HG02973 (cell line): ENCODE results near the gene ZNF536.
"Not testable (repeated sequence)": the region's sequence is repeated elsewhere in the genome, so short reads cannot be mapped to it uniquely, and the experiment has no call there.

Experiments used
- ATAC-seq: cut with Tn5 transposase; IDR thresholded peaks from one replicate; pipeline ENCODE4 v1.9.1; 2021; ENCODE audit warnings: moderate library complexity; ENCODE audit not compliant: unreplicated experiment

Gene ZNF536

DNA sequence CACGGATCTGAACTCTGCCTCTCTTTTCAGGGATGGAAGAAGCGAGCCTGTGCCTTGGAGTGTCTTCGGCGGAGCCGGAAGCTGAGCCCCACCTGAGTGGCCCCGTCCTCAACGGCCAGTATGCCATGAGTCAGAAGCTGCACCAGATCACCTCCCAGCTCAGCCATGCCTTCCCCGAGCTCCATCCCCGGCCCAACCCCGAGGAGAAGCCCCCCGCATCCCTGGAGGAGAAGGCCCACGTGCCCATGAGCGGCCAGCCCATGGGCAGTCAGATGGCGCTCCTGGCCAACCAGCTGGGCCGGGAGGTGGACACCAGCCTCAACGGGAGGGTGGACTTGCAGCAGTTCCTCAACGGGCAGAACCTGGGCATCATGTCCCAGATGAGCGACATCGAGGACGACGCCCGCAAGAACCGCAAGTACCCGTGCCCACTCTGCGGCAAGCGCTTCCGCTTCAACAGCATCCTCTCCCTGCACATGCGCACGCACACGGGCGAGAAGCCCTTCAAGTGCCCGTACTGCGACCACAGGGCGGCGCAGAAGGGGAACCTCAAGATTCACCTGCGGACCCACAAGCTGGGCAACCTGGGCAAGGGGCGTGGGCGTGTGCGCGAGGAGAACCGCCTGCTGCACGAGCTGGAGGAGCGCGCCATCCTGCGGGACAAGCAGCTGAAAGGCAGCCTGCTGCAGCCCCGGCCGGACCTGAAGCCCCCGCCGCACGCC is 71.5 kb downstream of the ZNF536 start:
- ATAC-seq, result no peak

GRCh38 chr19:30444253-30444671 is 72.1 kb downstream of the ZNF536 start:
- ATAC-seq, result no peak

GRCh38 chr19:30444686-30445232 is 72.6 kb downstream of the ZNF536 start:
- no peak for ATAC-seq

- ATAC-seq, result no peak
Measured at GRCh38 chr19:30445385-30445784, 73.2 kb downstream of the ZNF536 start.

DNA sequence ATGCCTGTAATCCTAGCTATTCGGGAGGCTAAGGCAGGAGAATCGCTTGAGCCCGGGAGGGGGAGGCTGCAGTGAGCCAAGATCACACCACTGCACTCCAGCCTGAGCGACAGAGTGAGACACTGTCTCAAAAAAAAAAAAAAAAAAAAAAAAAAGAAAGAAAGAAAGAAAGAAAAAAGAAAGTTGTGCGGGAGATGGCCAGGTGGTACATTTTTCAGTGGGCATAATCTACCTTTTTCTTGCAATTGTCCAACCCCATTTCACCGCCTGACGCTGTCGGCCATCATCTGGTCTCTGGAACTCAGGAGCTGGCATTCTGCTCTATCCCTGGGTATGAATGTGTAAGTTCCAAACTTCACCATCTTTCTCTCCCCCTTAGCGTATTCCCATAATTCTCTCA is 73.9 kb downstream of the ZNF536 start:
- ATAC-seq, result not testable (repeated sequence)

GRCh38 chr19:30446850-30447552 is 74.8 kb downstream of the ZNF536 start:
- ATAC-seq, result no peak

DNA sequence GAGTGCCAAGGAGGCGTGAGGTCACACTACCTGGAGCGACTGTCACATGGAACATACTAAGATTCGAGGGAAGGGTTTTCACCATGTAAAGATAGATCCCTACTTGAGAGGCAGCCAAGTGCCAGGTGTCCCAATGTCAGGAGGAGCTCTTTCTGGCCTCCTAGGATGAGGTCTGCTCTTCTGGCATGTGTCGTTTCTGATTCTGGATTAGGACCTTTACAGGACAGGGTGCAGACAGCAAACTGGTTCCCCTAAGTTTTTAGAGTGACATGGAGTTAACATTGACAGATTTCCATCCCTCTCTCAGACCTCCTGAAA is 75.3 kb downstream of the ZNF536 start:
- ATAC-seq, result no peak

DNA sequence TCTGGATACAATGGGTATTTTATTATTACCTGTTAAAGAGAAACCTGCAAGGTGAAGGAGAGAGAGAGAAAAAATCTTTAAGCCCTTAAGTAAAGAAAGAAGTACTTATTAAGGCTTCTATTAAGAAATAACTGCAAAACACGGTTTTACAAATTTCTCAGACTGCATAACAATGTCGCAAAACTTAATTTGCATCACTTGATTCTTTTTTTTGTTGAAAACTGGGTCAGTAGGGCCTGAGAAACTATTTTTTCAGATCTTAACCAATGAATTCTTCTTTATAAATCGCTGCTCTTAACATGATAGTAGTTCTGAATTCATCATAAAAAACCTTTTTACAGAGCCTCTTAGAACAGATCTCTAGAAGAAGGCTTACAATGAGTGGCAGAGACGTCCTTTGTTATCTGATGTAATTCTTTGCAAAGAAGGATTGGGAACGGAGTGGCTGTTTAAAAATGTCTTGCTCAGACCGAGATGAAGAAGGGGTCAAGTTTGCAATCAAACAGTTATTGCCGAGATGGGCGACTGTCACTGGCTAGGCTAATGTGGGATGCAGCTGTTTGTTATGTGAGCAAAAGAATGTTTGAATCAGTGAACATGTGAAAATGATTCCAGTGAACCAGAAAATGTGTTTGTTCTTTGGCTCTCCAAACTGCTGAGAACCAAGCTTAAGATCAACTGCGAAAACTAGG is 76.3 kb downstream of the ZNF536 start:
- ATAC-seq, result no peak

DNA sequence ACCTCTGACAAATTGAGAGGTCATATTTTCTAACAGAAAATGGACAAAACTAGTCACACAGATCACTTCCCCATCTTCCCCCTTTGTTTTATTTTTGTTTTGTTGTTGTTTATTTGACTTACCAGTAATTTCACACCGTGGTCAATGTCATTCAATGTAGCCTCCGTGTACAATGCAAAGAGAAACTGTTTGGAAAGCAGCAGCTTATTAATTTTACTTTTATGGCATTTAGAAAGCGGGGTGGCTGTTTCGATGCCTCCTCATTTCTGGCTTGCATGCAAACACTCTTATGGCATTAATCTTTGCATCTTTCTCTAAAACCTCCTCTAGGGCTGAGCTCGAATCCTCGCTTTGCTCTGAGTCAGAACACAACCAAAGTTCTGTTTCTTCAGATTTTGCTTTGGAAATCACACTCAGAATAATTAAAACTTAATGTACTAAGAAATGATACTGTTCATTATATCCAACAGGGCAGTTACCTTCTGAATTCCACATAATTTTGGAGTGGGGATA is 77.0 kb downstream of the ZNF536 start:
- no peak for ATAC-seq

- ATAC-seq, result no peak
Measured at GRCh38 chr19:30449673-30450072, 77.5 kb downstream of the ZNF536 start.

GRCh38 chr19:30450100-30450499 is 77.9 kb downstream of the ZNF536 start:
- no peak for ATAC-seq

DNA sequence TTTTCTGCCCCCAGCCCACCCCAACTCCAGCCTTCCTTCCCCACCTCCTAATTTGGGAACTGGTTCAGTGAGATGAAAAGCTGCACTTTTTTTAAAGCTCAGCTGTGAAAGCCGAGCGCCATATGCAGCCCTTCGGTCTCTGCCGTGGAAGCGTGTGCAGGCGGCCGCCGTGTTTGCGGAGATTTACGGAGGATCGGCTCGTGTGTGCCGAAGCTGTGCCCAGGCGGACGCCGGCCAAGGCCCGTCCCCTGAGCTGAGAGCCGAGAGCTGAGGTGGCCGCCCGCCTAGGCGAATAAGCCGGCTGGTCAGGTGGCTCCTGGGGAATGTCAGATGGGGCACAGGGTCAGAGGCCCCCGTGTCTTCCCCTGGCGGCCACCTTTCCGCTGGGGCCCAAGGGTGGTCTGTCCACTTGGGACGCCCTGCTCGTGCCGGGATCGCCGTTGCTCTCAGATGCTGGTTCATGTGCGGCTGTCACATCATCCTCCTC is 78.7 kb downstream of the ZNF536 start:
- no peak for ATAC-seq

DNA sequence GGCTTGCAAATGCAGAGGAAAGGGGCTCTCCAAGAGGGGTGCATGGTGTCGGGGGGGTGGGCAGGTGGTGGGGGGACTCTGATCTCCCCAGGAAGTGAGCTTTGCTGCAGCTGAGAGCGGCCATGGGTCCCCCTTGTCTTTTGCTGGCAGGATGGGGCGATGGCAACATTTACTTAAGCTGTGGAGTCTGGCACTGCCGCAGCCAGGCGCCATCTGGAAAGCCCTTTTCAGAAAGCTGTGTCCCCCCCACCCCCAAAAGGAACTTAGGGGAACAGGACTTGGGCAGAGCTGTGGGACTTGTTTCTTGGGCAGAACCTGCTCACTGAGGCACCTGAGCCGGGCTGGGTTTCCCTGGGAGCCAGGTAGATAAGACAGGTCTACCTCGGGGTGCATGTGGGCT is 80.7 kb downstream of the ZNF536 start:
- ATAC-seq, result no peak

GRCh38 chr19:30453743-30454142 is 81.6 kb downstream of the ZNF536 start:
- ATAC-seq, result no peak

- no peak for ATAC-seq
Measured at GRCh38 chr19:30455881-30456280, 83.7 kb downstream of the ZNF536 start.

GRCh38 chr19:30457484-30457883 is 85.3 kb downstream of the ZNF536 start:
- no peak for ATAC-seq

DNA sequence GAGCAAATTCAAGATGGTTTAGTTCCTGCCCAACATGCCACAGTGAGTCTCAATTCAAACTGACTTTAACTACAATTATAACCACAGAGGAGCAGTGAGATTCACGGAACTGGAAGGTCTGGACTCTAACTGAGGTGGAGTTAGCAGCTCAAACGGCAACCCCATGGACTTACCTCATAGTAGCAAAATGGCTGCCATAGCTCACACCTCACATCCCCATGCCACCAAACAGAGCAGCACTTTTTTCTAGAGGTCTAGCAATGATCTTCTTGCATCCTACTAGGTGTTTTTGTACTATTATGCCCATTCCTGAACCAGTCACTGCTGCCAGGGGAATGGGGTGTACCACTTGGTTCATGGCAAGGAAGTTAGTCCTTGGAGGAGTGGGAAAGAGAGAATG is 87.7 kb downstream of the ZNF536 start:
- ATAC-seq, result no peak

DNA sequence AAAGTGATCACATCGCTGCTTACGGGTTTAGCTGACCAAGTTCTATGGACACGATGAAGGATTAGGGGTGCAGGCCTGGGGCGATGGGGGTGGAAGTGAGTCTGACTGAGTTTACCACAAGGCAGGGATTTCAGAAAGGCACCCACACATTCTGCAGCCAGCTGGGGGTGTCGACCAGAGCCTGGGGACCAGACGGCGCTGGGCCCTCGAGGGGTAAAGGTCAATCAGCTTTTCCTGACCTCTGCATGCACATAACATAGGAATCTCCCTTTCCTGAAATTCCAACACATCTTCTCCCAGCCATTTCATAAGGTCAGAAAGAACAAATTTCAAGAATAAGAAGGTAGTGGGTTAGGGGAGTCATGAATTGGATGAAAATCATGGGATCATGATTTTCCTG is 92.0 kb downstream of the ZNF536 start:
- no peak for ATAC-seq

- not testable (repeated sequence) for ATAC-seq
Measured at GRCh38 chr19:30466598-30466997, 94.4 kb downstream of the ZNF536 start.

DNA sequence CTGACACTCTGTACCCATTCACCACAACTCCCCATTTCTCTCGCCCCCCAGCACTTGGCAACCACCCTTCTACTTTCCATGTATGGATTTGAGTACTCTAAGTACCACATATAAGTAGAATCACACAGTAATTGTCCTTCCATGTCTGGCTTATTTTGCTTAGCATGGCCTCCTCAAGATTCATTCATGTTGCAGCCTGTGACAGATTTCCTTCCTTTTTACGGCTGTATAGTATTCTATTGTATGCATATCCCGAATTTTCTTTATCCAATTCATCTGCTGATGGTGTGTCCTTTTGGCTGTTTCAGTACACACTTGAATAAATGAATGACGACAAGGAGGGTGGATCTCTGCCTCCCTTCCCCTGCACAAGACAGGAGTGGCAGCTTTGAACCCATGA is 95.1 kb downstream of the ZNF536 start:
- ATAC-seq, result no peak

DNA sequence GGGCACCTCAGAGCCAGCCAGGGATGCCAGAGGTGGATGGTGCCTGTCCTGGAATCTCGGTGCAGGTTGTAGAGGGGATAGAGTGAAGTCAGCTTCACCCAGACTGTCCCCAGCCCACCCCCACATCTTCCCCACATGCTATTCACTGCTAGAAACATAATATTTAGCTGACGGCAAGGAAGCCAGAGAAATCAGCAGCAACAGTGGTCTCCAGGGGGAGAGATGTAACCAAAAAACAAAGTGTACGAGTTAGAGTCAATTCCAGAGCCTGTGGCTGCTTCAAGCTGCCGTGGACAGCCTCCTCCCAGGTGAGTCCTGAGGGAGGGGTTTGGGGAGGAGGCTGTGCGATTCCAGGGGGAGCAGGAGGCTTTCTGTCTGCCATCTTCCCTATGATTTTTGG is 97.6 kb downstream of the ZNF536 start:
- ATAC-seq, result no peak

DNA sequence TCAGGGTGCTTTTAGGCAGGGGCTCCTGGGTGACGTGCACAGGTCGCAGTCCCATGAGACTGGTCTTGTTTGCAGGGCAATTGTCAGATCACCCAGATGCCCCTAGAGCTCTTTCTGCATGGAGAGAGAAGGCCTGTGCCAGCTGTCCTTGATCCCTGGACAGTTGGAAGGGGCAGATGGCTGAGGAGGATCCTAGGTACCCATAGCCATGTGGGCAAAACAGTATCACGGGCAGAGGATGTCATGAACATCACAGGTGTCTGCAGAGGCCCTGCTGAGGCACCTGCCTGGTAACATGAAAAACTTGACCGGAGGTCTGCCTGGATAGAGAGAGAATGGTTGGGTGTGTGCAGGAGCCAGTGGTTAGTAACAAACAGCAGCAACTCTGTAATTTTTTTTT is 99.3 kb downstream of the ZNF536 start:
- ATAC-seq, result no peak
